BLaER1 (cell line): ENCODE data around the gene DAZAP2.

ENCODE experiments used
- H3K27ac ChIP-seq: shearing (Covaris generic); formaldehyde crosslinking; 2 replicates; pipeline ENCODE4 v1.8.1; 2022
- H3K27me3 ChIP-seq: shearing (Covaris generic); formaldehyde crosslinking; 2 replicates; pipeline ENCODE4 v1.8.1; 2022
- H3K36me3 ChIP-seq: shearing (Covaris generic); formaldehyde crosslinking; 2 replicates; pipeline ENCODE4 v1.8.1; 2022
- H3K4me1 ChIP-seq: shearing (Covaris generic); formaldehyde crosslinking; 2 replicates; pipeline ENCODE4 v1.8.1; 2022
- H3K4me2 ChIP-seq: shearing (Covaris generic); formaldehyde crosslinking; 2 replicates; pipeline ENCODE4 v1.8.1; 2022
- H3K4me3 ChIP-seq: shearing (Covaris generic); formaldehyde crosslinking; 2 replicates; pipeline ENCODE4 v1.8.1; 2022
- H3K9ac ChIP-seq: shearing (Covaris generic); formaldehyde crosslinking; 2 replicates; pipeline ENCODE4 v1.8.1; 2022
- H3K9me3 ChIP-seq: shearing (Covaris generic); formaldehyde crosslinking; 2 replicates; pipeline ENCODE4 v1.8.1; 2022
- H4K20me1 ChIP-seq: shearing (Covaris generic); formaldehyde crosslinking; 2 replicates; pipeline ENCODE4 v1.8.1; 2022
- Cebpa-rat ChIP-seq: shearing (Covaris generic); IDR thresholded peaks from 2 replicates; pipeline ENCODE4 v1.8.1; 2022

Gene DAZAP2

DNA sequence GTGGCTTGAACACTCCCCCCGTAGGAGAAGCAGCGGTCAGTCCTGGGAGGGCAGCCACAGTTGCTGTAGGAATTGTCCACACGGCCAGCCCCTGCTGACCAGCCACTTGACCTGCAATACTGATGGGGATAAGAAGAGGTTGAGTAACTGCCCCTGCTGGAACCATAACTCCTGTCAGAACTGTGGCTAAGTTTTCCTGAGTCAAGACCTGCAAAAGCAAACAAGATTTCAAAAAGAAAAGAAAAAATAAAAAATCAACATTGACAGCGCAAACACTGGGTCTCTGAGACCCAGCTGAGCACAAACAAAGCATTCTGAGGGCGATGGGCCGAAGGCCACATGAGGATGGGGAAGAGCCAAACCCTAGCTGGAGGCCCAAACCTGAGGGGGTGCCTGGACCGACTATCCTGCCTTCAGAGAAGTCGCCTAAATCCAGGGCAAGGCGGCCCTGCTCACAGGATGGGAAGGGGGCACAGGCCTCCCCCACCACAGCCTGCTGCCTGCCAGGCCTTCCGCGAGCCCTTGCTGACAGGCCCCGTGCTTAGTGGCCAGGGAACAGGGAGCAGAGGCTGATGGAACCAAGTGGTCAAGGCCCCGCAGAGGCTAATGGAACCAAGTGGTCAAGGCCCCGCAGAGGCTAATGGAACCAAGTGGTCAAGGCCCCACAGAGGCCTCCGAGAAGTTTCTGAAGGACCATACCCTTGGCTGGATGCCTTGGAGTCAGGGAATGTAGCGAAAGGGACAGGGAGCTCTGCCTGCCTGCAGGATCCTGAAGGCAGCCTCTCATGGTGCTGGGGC, 39.9 kb upstream of the DAZAP2 start:
- H3K27me3 ChIP-seq: no peaks in the 10 kb centered on the region
- H4K20me1 ChIP-seq: no peaks in the 10 kb centered on the region
- H3K9me3 ChIP-seq: no peaks in the 10 kb centered on the region
- no peak overlapping the region for H3K27ac ChIP-seq
- no peaks in the 10 kb centered on the region for H3K36me3 ChIP-seq
- H3K4me1 ChIP-seq: no peaks in the 10 kb centered on the region
- H3K9ac ChIP-seq: no peak overlapping the region
- no peak overlapping the region for H3K4me2 ChIP-seq
- TF ChIP-seq Cebpa-rat: no peak
- H3K4me3 ChIP-seq: no peak overlapping the region

DNA sequence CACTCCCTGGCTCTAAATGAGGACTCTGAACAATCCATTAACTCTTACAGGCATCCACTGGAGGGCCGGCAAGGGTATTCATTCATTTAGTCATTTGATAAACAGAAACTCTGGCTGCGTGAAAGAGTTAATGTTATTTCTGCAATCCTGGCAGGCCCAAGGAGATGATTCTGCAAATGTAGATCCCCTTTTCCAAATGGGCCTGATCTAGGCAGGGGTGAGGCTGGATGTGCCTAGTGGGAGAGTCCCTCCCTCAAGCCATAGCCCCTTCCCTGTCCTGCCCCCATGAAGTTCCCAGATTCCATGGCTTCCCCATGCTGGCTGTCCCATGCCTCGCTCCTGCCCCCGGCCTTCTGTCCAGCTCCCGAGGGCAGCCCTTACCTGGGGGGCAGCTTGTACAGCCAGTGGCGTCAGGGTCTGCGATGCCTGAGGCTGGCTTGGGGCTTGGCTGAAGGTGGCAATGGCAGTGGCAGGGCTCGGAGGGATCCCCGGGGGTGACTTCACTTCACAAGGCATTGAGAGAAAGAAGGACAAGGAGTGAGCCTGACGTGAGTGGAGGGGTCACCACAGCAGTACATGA, 39.2 kb upstream of the DAZAP2 start:
- no peaks in the 10 kb centered on the region for H3K36me3 ChIP-seq
- no peak overlapping the region for H3K4me3 ChIP-seq
- H3K27me3 ChIP-seq: no peaks in the 10 kb centered on the region
- H3K4me1 ChIP-seq: no peaks in the 10 kb centered on the region
- H3K27ac ChIP-seq: no peak overlapping the region
- H4K20me1 ChIP-seq: no peaks in the 10 kb centered on the region
- H3K4me2 ChIP-seq: no peak overlapping the region
- no peak overlapping the region for H3K9ac ChIP-seq
- H3K9me3 ChIP-seq: no peaks in the 10 kb centered on the region
- TF ChIP-seq Cebpa-rat: no peak

DNA sequence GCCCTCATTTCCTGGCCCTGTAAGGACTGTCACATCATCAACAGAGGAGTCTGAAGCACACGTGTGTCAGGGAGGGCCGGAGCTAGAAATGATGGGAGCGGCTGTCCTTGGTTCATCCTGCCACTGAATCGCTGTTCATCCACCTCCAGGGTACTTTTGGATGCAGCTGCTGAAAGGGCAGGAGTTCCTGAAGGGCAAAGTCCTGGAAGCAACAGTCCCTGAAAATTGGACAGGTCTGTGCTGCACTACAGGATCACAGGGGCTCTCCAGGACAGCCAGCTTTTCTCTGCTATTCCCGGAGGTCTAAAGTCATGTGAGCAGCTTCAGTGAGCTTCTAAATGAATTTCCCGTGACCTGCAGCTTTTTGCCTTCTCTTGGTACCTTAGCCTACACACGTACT, 38.5 kb upstream of the DAZAP2 start:
- H3K27me3 ChIP-seq: no peaks in the 10 kb centered on the region
- TF ChIP-seq Cebpa-rat: no peak
- no peak overlapping the region for H3K4me3 ChIP-seq
- H3K9ac ChIP-seq: no peak overlapping the region
- no peaks in the 10 kb centered on the region for H3K36me3 ChIP-seq
- no peak overlapping the region for H3K27ac ChIP-seq
- H3K4me1 ChIP-seq: no peaks in the 10 kb centered on the region
- H3K4me2 ChIP-seq: no peak overlapping the region
- H3K9me3 ChIP-seq: no peaks in the 10 kb centered on the region
- no peaks in the 10 kb centered on the region for H4K20me1 ChIP-seq

DNA sequence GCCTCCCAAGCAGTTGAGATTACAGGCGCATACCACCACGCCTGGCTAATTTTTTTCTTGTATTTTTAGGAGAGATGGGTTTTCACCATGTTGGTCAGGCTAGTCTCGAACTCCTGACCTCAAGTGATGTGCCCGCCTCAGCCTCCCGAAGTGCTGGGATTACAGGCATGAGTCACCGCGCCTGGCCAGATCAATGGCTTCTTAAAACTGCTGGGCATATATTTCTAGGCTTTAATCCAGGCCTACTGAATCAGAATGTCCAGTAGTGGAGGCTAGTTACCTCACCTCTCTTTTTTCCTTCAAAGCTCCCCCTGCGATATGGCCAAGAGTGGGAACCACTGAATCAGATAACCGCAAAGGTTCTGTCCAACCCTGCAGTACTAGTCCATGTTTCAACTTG, 37.8 kb upstream of the DAZAP2 start:
- no peak overlapping the region for H3K4me3 ChIP-seq
- H3K4me2 ChIP-seq: no peak overlapping the region
- no peak overlapping the region for H3K27ac ChIP-seq
- no peaks in the 10 kb centered on the region for H3K9me3 ChIP-seq
- H4K20me1 ChIP-seq: no peaks in the 10 kb centered on the region
- no peaks in the 10 kb centered on the region for H3K27me3 ChIP-seq
- H3K9ac ChIP-seq: no peak overlapping the region
- H3K4me1 ChIP-seq: no peaks in the 10 kb centered on the region
- H3K36me3 ChIP-seq: no peaks in the 10 kb centered on the region
- TF ChIP-seq Cebpa-rat: no peak

DNA sequence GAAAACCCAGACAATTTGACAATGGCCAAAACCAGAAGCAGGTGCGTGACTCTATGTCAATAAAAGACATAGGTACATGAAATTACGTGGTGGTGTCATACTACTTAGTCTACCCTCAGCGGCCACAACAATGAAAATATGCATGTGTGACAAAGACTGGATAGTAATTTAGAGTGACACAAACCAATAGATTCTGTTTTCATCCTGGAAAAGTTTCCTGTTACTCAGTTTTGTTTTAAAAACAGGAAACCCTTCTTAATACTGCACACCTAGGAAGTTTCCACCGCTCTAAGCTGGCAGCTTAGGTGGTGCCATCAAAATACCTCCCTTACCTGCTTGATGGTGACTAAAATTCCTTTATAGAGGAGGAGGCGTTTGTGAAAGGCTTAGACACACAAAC, 35.9 kb upstream of the DAZAP2 start:
- Histone ChIP-seq H3K27me3 (no peaks in the 10 kb centered on the region), H3K9me3 (no peaks in the 10 kb centered on the region), H3K4me3 (no peak overlapping the region), H3K9ac (no peak overlapping the region), H3K4me1 (no peaks in the 10 kb centered on the region), H3K27ac (no peak overlapping the region), H3K4me2 (no peak overlapping the region), H4K20me1 (no peaks in the 10 kb centered on the region), H3K36me3 (no peaks in the 10 kb centered on the region)
- TF ChIP-seq Cebpa-rat: no peak

DNA sequence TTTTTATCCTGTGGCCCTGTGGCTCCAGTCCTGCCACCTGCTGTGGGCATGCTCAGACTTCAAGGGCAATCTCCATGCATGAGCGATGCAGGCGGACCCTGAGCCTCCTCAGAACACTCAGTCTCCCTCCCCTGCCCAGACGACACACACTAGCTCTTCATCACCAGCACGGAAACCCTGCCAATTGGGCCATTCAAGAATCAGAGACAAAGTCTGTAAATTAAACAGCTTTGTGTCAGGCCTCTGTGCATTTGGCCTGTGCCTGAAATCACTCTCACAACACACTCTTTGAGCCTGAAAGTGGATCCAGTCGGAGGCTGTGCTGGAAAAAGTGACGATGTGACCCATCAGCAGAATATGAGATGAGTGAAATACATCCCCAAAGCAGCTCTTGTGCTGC, 33.3 kb upstream of the DAZAP2 start:
- Histone ChIP-seq H3K4me3 (no peak overlapping the region), H3K4me1 (no peaks in the 10 kb centered on the region), H3K9ac (no peak overlapping the region), H3K4me2 (no peak overlapping the region), H3K27ac (no peak overlapping the region), H4K20me1 (no peaks in the 10 kb centered on the region), H3K9me3 (no peaks in the 10 kb centered on the region), H3K36me3 (no peaks in the 10 kb centered on the region), H3K27me3 (no peaks in the 10 kb centered on the region)
- no peak for TF ChIP-seq Cebpa-rat

DNA sequence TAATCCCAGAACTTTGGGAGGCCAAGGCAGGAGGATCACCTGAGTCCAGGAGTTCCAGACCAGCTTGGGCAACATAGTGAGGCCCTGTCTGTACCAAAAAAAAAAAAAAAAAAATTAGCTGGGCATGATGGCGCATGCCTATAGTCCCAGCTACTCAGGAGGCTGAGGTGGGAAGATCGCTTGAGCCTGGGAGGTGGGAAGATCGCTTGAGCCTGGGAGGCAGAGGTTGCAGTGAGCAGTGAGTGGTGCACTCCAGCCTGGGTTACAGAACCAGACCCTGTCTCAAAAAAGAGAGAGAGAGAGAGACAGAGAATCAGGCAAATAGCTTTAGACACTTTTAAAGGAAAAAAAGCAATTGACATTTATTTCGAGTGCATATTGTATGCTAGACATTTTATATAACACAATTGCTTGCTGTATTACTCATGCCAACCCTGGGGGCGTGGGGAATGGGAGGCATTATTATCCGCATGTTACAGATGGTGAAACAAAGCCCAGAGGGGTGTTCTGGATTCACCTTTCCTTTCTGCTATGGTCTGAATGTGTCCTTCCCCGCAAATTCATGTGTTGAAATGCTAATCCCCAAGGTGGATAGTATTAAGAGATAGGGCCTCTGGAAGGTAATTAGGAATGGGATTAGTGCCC, 30.5 kb upstream of the DAZAP2 start:
- Histone ChIP-seq H3K9me3 (no peaks in the 10 kb centered on the region), H4K20me1 (no peaks in the 10 kb centered on the region), H3K4me1 (no peaks in the 10 kb centered on the region), H3K4me3 (no peak overlapping the region), H3K4me2 (no peak overlapping the region), H3K9ac (no peak overlapping the region), H3K27me3 (no peaks in the 10 kb centered on the region), H3K36me3 (no peaks in the 10 kb centered on the region), H3K27ac (no peak overlapping the region)
- TF ChIP-seq Cebpa-rat: no peak

DNA sequence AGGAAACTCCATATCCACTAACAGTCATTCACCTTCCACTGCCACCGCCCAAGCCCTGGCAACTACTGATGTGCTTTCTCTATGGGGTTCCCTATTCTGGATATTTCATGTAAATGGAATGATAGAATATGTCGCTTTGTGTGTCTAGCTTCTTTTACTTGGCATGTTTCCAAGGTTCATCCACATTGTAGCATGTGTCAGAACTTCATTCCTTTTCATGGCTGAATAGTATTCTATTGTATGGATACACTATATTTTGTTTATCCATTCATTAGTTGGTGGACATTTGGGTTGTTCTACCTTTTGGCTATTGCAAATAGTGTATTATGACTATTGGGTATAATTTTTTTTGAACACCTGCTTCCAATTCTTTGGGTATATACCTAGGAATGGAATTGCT, 29.4 kb upstream of the DAZAP2 start:
- H3K4me1 ChIP-seq: no peaks in the 10 kb centered on the region
- no peak for TF ChIP-seq Cebpa-rat

DNA sequence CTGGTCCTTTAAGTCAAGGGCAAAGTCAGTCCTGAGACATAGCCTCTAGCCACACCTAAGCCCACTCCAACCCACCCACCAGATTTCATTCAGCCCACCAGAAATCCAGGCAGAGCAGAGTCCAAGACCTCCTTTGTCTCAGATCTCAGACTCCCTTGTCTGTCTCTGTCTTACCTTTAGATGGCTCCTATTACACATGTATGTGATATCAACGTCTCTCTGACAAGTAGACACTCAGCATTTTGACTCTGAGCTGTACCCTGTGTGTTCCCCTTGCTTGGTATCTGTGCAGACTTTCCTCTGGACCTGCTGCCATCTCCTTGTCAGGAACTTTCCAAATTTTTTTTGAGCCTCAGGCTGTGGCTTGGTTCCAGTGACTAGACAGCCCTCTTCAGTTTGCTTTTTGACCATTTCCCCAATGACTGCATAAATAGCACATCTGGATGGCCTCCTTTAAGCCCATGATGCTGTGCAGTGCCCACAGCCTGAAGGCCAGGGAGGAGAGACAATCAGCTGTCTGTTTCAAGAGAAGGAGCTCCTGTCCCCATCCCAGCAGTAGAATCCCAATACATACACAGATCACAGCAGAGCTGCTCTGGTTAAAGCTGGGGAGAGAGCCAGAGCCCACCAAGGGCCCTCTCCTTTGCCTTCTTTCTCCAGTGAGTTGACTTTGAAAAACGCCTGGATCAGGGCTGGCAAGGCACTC, 27.8 kb upstream of the DAZAP2 start:
- no peak overlapping the region for H3K9ac ChIP-seq
- no peaks in the 10 kb centered on the region for H3K27me3 ChIP-seq
- no peak overlapping the region for H3K27ac ChIP-seq
- no peak for TF ChIP-seq Cebpa-rat
- H4K20me1 ChIP-seq: no peaks in the 10 kb centered on the region
- no peak overlapping the region for H3K4me2 ChIP-seq
- no peaks in the 10 kb centered on the region for H3K9me3 ChIP-seq
- H3K36me3 ChIP-seq: no peaks in the 10 kb centered on the region
- no peaks in the 10 kb centered on the region for H3K4me1 ChIP-seq
- H3K4me3 ChIP-seq: no peak overlapping the region

More for the DNA sequence above, 29.4 kb upstream of the DAZAP2 start:
- Histone ChIP-seq H3K27me3 (no peaks in the 10 kb centered on the region), H3K4me3 (no peak overlapping the region), H3K36me3 (no peaks in the 10 kb centered on the region), H4K20me1 (no peaks in the 10 kb centered on the region), H3K9me3 (no peaks in the 10 kb centered on the region), H3K27ac (no peak overlapping the region), H3K4me2 (no peak overlapping the region), H3K9ac (no peak overlapping the region)

DNA sequence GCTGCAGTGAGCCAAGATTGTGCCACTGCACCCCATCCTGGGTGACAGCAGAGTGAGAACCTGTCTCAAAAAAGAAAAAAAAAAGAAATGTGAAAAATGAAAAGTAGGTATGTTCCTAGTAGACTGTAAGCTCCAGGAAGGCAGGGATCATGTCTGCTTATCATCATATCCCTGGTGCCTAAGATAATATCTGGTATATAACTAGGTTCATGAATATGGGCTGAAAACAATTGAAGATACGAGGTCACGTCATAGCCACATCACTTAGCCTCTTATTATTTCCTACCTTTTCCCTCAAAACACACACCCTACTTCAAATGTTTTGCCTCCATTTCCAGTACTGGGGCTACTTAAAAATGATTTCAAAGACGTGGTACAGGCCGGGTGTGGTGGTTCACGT, 23.7 kb upstream of the DAZAP2 start:
- no peak overlapping the region for H3K9ac ChIP-seq
- peaks cover 21% of the 10 kb centered on the region for H3K4me1 ChIP-seq
- H3K4me3 ChIP-seq: no peak overlapping the region
- no peak overlapping the region for H3K27ac ChIP-seq
- H3K4me2 ChIP-seq: no peak overlapping the region
- no peaks in the 10 kb centered on the region for H3K9me3 ChIP-seq
- peaks cover 3% of the 10 kb centered on the region; the same call in 1 of the 2 replicates for H3K27me3 ChIP-seq
- no peak for TF ChIP-seq Cebpa-rat
- H4K20me1 ChIP-seq: no peaks in the 10 kb centered on the region
- H3K36me3 ChIP-seq: no peaks in the 10 kb centered on the region
